Bronchial smooth muscle cell (primary cell): ENCODE results near the gene ERLIN1. TPM values are rescaled to one million over a fixed set of nuclear protein-coding genes. Genes with fewer than 3 reads are reported as not detected.

Experiments
- total RNA-seq: library from RNA; depleted of rRNA; stranded (reverse); fragments of >200 nt; gene quantifications from 2 replicates; pipeline ENCODE4 v1.2.1, GENCODE V29; 2014

Gene ERLIN1
- total RNA-seq: 32.5 and 32.8 TPM in 2 replicates

GRCh38 chr10:100185364-100186252 lies at the start of gene ERLIN1:
TSS of gene ERLIN1 (minus strand) at chr10:100186029. CDS start at chr10:100185626, 403 bp downstream.

Other genes with a start within 250 kb of the ERLIN1 start
- gene DNMBP, start 176.1 kb downstream of the ERLIN1 start, total RNA-seq: 19.2 and 25.0 TPM in 2 replicates
- gene CPN1, start 104.2 kb downstream of the ERLIN1 start, total RNA-seq: not detected in 2 replicates
- 14.7 and 18.1 TPM in 2 replicates for gene CHUK, start 43.6 kb upstream of the ERLIN1 start, total RNA-seq
- 14.3 and 15.1 TPM in 2 replicates for gene CWF19L1, start 81.6 kb upstream of the ERLIN1 start, total RNA-seq
- 50.1 and 73.3 TPM in 2 replicates for gene BLOC1S2, start 100.7 kb upstream of the ERLIN1 start, total RNA-seq
- gene PKD2L1, start 144.2 kb upstream of the ERLIN1 start, total RNA-seq: not detected in 2 replicates
- gene SCD, start 161.2 kb upstream of the ERLIN1 start, total RNA-seq: 109 and 329 TPM in 2 replicates